Anterior cingulate cortex (tissue), 58 donors: Measurements from ENCODE around the gene MAU2.
"Not testable (repeated sequence)": the region's sequence is repeated elsewhere in the genome, so short reads cannot be mapped to it uniquely, and the experiment has no call there.

ENCODE experiments used
- DNase-seq, 58 donors: peaks; one replicate each; lab custom pipeline; 2025; lab: John Stamatoyannopoulos, UW

MAU2 gene

DNA sequence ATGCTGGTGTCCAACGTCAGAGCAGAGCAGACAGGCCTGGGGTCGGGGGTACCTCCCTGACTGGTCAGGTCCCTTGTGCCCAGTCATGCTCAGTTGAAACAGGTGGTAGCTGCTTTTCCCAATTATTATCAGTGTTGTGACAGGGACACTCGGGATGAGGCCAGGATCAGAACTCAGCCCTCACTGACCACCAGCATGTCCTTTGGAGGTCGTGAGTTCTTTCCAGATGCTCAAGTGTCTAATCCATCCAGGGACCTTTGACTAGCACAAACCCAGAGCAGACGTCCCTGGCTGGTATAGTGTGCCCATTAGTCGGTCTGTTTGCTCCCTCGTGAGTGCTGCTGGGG lies 22.4 kb downstream of the MAU2 start:
- no peak for DNase-seq

DNA sequence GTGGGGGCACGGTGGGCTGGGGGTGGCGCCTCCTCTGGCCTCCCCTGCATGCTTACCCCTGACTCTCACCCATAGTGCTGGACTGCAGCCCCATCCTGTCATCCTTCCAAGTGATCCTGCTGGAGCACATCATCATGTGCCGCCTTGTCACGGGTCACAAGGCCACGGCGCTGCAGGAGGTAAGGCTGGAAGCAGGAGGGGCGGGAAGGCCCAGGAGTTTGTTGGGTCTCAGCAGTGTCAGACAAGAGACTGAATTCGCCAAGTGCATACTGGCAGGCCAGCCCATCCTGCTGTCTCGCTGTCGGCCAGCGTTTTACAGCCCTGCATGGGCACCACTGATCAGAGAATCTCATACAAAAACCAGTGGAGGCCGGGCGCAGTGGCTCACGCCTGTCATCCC lies 23.1 kb downstream of the MAU2 start:
- no peak for DNase-seq

DNA sequence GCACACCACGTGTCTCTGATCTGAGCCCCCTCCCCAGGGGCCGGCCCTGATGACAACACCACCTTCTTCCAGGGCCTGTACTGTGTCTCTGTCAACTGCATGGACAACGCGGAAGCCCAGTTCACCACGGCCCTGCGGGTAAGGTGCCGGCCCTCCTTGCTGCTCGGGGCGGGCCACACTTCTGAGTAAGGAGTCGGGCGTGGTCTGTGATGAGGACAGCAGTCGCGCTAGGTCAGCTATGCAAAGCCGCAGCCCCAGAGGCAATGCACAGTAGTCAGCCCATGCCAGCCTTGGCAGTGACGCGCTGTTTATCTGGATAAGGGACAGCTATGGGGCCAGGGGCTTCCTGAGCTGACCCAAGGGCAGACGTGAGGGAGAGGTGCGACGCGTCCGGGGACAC lies 24.6 kb downstream of the MAU2 start:
- DNase-seq, result no peak

DNA sequence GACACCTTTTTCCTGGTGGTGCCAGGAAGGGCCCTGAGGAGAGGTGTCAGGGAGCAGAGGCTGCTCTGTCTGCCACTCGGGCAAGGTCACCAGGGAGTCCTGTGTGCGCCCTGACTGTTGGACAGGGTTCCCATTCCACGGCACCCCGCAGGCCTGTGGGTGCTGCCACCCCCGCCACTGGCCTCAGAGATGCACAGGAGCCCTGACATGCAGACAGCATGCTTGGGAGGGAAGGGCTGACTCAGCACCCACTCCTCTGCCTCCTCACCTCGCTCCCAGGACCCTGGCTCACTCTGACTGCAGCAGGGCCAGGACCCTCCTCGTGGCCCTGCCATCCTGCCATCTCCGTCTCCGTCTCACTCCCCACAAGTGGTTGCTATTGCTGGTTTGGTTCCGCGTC lies 25.3 kb downstream of the MAU2 start:
- no peak for DNase-seq

DNA sequence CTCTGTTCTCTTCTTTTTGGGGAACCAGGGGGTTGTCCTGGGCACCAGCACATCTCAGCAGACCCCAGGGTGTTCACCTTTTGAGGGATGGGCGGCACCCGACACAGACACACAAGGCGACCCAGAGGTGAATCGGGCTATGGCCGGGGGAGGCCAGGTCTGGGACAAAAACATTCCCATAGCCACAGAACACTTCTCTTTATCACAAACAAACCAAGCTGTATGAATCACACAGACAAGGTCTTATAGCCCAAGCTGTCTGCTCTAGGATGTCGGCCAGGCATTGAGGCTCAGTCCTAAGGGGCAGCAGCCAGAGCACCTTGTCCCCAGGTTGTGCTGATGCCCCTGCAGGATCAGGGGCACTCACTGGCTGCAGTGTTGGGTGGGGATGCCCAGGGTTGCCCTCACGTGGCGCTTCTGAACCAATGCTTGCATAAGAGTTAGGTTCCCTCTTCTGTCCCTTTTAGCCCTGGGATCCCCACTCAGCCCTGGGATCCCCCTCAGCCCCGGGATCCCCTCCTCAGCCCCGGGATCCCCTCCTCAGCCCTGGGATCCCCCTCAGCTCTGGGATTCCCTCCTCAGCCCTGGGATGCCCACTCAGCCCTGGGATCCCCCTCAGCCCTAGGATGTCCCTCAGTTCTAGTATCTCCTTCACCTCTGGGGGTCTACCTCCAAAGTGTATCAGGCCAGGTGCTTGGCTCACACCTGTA lies 26.9 kb downstream of the MAU2 start:
- DNase-seq, result no peak

DNA sequence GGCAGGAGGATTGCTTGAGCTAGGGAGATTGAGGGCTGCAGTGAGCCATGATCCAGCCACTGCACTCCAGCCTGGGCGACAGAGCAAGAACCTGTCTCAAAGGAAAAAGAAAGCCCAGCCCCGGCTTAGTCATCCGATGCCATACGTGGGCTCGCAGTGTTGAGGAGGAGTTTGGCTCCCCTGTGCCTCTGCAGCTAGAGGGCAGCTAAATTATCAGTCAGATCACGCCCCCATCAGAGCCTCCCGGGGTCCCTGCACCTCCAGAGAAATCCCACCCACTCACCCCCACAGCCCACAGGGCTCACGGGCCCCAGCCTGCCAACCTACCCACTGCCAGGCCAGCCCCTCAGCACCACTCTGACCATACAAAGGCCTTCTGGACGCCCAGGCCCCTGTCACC lies 27.6 kb downstream of the MAU2 start:
- DNase-seq, result peak in 2 of 58 donors; percentile 11 to 17

DNA sequence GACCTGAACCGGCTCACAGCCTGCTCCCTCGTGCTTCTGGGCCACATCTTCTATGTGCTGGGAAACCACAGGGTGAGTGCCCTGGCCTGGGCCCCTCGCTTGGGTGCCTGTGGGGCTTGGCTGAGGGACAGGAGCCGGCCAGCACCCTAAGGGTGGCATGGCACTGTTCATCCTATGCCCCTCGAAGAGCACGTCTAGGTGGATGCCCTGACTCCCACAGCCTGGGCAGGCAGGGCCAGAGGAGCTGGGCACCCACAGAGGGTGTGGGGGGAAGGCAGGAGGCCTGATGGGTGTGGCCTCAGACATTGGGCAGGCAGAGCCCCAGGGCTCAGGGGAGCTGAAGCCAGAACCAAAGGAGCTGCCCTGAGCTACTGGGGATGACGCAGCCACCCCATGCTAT lies 28.7 kb downstream of the MAU2 start:
- DNase-seq, result no peak

DNA sequence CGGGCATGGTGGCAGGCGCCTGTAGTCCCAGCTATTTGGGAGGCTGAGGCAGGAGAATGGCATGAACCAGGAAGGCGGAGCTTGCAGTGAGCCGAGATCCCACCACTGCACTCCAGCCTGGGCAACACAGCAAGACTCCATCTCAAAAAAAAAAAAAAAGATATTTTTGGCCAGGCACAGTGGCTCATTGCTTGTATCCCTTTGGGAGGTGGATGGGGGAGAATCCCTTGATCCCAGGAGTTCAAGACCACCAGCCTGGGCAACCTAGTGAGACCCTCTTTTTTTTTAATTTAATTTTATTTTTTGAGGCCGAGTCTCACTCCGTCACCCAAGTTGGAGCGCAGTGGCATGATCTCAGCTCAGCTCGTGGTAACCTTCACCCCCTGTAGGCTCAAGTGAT lies 30.1 kb downstream of the MAU2 start:
- DNase-seq, result not testable (repeated sequence)

DNA sequence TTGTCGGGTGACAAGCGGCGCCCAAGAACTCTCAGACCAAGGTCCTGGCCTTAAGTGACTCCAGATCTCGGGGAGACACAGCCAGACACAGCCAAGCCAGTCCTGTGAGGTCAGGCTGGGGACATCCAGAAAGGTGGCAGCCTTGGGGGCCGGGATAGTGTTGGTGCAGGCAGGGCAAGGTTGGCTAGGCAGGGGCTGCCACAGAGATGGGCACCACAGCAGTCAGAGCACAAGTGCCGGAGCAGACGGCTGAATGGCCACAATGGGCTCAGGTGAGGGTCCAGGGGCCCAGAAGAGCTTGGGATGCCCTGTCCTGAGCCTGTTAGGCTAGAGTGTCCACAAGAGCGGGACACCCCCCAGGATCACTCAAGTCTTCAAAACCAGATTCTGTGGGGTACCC lies 32.2 kb downstream of the MAU2 start:
- no peak for DNase-seq

DNA sequence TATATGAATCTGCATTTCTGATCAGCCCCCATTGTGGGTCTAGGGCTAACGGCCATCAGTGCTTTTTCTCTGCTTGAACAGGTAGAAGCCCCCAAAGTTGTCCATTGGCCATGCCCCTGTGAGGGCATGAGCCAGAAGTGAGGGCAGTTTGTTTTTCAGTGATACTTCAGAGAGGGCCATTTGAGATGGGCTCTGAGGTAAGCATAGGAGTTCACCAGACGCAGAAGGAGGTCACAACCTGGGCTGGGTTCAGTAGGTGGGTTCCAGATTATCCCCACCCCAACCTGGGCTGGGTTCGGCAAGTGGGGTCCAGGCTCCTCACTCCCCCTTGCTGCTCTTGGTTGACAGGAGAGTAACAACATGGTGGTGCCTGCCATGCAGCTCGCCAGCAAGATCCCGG lies 33.4 kb downstream of the MAU2 start:
- DNase-seq, result no peak

DNA sequence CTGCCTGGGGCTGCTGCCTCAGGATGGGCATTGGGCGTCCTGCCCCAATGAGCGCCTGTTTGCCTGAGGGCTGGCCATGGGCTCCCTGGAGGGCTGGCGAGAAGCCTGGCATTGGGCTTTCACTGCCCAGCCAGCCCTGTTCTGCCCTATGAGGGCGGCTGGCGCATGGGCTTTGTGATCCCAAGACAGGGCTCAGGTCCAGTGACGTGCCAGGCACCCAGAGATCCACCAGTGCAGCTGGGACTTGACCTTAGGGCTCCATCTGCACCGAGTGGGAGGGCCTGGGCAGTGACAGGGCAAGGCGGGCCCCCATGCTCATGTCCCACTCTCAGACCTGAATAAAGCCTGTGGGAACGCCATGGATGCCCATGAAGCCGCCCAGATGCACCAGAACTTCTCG lies 34.3 kb downstream of the MAU2 start:
- no peak for DNase-seq

DNA sequence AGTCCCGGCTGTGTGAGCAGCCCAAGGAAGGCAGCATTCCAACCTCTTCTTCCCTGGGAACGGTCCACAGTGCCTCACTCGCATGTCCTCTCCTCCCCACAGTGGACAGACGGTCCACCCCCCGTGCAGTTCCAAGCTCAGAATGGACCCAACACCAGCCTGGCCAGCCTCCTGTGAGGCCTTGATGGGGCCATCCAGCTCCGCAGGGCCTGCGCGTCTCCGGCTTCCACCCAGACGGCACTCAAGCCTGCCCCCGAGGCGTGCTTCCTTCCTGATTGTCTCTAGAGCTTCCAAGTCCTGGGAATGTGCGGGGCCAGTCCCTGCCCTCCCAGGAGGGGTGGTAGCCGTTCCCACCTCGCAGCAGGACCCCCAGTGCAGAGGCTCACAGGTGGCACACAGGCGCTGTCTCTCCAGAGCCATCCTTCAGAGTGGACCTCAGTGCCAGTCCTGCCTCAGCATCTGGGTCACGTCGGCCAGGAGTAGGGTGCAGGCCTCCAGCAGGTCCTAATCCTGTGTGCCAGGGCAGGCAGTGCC lies 35.0 kb downstream of the MAU2 start:
- no peak for DNase-seq

DNA sequence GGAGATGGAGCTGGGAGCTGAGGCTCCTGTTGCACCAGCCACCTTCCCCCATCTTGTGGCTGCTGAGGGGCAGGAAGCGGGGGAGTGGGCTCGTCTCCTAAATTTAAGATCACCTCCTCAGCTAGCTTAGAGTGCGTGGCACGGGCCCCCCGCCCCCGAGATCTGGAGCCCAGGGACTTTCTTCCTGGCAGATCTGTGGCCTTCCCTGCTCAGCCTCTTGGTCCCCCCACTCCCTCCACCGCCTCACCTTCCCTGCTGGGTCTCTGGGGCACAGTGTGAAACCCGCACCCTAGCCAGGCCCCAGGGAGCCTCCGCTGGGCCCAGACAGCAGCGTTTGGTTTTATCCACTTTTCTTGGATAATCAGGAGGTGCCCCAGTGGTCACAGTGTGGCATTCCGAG lies 35.9 kb downstream of the MAU2 start:
- DNase-seq, result no peak

DNA sequence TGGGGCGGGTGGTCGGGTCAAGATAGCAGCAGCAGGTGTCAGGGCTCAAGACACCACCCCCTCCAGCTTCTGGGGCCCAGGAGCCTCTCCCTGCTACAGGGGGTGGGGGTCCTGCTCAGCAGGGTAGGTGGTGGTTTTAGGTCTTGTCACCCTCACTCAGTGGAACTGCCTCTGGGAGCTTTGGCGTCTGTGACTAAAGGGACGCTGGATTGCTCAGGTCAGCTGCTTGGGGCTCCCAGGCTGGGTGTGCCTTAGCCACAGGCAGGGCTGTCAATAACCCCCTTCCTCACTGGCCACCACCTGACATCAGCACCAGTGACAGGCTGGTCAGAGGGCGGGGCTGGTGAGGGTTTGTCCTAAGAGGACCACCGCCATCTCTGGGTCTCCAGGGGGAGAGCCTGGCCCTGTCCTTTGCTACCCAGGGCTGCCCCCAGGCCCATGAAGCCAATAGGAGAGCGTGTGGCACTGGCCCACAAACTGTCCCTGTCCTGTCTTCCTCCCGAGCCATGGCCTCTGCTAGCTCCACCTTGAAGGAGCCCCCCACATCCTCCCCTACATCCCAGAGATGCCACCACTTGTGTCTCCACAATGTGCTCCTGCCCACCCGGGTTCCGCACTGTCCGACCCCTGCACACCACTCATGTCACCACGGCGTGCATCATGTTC lies 36.4 kb downstream of the MAU2 start:
- DNase-seq, result no peak

DNA sequence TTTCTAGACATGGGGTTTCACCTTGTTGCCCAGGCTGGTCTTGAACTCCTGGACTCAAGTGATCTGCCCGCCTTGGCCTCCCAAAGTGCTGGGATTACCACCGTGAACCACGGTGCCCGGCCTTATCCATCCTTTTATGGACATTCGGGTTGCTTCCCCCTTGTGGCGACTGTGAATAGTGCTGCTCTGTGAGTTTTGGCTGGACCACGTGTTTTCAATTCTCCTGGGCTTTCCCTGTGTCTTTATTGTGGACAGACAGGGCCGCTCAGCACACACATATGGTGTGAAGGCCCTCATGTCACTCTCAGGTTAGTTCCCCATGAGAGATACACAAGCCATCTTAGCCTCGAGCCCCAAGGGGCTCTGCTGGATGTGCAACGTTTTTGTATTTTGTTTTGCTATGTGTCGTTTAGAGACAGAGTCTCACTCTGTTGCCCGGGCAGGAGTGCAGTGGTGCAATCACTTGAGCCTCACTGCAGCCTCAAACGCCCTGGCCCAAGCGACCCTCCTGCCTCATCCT lies 40.5 kb downstream of the MAU2 start:
- DNase-seq, result peak in 50 of 58 donors; percentile 7 to 81 (median 46)

DNA sequence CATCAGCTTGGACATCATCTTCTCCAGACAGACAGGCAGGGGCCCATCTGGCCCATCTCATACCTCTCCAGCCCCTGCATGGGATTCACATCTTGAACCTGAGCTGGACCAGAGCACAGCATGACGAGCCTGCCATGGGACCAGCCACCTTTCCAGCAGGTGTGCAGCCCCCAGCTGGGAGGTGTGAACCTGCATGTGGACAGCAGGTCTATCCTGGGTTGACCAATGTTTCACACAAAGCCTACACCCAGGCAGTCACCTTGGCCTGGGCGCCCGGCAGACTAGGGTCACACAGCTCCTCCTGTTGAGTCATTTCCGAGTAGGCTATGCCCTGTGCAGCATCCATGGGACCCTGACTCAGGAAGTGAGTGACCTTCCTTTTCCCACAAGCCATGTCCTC lies 41.4 kb downstream of the MAU2 start:
- DNase-seq, result no peak

DNA sequence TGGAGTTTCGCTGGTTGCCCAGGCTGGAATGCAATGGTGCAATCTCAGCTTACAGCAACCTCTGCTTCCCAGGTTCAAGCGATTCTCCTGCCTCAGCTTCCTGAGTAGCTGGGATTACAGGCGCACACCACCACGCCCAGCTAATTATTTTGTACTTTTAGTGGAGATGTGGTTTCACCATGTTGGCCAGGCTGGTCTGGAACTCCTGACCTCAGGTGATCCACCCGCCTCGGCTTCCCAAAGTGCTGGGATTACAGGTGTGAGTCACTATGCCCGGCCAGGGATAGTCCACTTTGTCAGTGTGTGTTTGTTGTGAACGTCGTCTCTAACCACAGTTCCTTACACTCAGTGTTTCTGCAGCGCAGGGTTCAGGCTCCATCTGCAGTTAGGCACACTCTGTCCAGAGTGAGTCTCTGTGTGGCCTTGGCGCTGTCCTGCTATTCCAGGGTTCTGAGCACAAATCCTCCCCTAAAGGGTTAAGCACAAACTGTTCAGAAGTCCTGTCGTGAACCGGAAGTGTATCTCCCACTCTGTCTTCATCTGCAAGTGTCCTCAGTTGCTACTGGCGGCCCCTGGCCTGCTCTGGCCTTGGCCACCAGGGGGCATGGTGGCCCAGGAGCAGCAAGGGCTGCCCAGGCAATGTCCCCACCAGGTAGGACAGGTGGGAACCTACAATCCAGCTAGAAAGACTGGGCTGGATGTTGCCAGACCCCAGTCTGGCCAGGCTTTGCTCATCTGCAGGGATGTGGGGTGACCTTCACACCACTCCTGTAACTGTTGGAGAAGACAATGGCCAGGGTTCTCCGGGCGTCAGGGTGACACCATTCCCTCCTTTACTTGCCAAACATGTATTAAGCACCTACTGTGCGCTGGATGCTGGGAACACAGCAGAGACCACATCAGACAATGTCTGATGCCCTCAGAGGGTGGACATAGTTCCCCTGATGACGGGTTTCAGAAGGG lies 46.1 kb downstream of the MAU2 start:
- DNase-seq, result peak in 37 of 58 donors; percentile 4 to 69 (median 21)

DNA sequence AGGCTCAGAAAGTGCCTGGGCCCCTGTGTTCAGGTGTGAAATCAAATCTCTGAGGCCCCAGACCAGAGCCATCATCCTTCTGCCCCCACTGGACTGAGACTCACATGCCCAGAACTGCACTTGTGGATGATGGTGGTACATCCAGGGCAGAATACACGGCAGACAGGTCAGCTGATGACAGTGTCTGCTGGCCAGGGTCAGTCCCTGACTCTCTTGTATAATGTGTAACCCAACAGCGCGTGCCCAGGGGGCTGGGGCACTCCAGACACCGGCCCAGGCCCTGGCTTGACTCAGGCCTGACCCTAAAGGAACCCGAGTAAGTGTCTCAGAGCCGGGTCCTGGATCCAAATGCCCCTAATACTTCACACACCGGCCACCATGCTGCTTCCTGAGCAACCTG lies 47.5 kb downstream of the MAU2 start:
- no peak for DNase-seq

DNA sequence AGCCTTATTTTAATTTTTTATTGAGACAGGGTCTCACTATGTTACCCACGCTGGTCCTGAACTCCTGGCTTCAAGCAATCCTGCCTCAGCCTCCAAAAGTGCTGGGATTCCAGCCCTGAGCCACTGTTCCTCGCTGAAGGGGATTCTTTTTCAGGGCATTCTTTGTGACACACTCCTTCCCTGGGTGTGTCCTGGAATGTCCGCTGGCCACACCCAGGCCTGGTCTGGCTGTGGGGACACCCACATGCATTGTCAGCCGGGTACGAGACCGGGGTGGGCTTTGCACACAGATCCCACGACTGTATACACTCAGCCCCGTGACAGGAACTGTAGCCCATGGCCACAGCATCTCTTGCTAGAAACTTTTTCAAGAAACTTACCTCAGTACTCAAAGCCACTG lies 50.4 kb downstream of the MAU2 start:
- no peak for DNase-seq

DNA sequence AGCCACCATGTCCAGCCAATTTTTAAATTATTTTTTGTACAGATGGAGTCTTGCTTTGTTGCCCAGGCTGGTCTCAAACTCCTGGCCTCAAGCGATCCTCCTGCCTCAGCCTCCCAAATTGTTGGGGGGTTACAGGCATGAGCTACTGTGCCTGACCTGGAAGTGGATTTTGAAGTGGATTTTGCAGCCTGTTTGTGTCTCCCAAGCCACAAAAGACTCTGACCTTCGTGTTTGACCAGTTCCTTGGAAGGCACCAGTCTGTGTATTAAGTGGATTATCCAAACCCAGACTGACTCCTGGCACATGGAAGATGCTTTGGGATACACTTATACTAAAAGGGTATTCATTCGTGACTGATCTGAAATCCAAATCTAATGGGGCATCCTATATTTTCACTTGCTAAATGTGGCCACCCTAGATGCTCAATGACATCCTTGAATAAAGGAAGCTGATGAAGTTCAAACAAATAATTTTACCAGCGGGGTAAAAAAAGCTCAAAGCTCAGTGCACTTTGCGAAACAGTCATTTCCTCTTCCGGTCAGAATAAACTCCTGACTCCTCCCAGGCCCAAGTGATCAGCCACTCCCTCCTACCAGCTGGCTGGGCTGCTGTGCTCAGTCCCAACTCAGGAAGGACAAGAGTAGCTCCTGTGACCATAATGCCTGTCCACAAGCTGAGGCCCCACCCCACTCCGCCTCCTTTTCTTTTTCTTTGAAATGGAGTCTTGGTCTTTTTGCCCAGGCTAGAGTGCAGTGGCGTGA lies 52.2 kb downstream of the MAU2 start:
- peak in 5 of 58 donors; percentile 6 to 18 (median 12) for DNase-seq
